ENCODE results near the gene DDX25. TPM values are rescaled to one million over a fixed set of nuclear protein-coding genes. Genes with fewer than 3 reads are reported as not detected.

DDX25 gene
- total and polyA plus RNA-seq, 9 of the 15 experiments (the other 6 are each of a cell fraction or from before 2014, with no cell fraction given), result not detected

- Histone ChIP-seq H3K36me3 (ENCODE audit: control insufficient read depth, insufficient read depth, low read length) (no peaks in the 10 kb centered on the region), H3K4me1 (replicated peaks in 1 of 2; ENCODE audit: control insufficient read depth in 2 of 2, insufficient read depth in 2 of 2, low read length in 2 of 2) (peaks cover 2 to 18% of the 10 kb centered on the region in 2 experiments; a peak in 2 of 5 replicates), H2AFZ (ENCODE audit: low read depth, low read length) (no peak overlapping the region), H3K9me3 (replicated peaks; ENCODE audit: control insufficient read depth, insufficient read depth, low read depth, low read length) (no peaks in the 10 kb centered on the region), H3K79me2 (ENCODE audit: control insufficient read depth, insufficient read depth, low read length) (no peaks in the 10 kb centered on the region), H3K9me1 (ENCODE audit: control insufficient read depth, insufficient read depth, low read length) (peaks cover 4% of the 10 kb centered on the region), H3K9ac (ENCODE audit: insufficient read depth in 1 of 2, low read depth in 2 of 2, low read length in 2 of 2) (no peak overlapping the region), H3K27ac (ENCODE audit: extremely low read depth, low read depth, low read length) (no peak overlapping the region), H3K4me2 (ENCODE audit: insufficient read depth, low read length) (no peak overlapping the region), H3K27me3 (ENCODE audit: control insufficient read depth in 2 of 2, insufficient read depth in 2 of 2, low read length in 2 of 2) (peaks cover 56 to 85% of the 10 kb centered on the region in 2 experiments), H3K4me3 (no peak overlapping the region), H4K20me1 (replicated peaks; ENCODE audit: control insufficient read depth, insufficient read depth, low read length) (peaks cover 5% of the 10 kb centered on the region; the same call in 1 of the 2 replicates)
- no peak for FAIRE-seq
- no TSS peak for BruUV-seq (replicated peaks)
- intact Hi-C loops (cut with micrococcal nuclease), result no loop called here
- ChIA-PET POLR2A (no interaction called here), CTCF (ENCODE audit: low intra/inter-chr PET ratio) (no interaction called here)
- ATAC-seq, result no peak
- no peak for DNase-seq (ENCODE audit: extremely low read depth in 1 of 4, low spot score in 3 of 4)
- 2% methylated on average over 11 of the region's 11 CpGs for WGBS (ENCODE audit: insufficient coverage, low coverage, missing lambda C conversion rate)
- TF ChIP-seq L3MBTL2 (IDR thresholded peaks at IDR 0.05) (no peak), NBN (IDR thresholded peaks at IDR 0.05; ENCODE audit: low read depth) (no peak), DEAF1 (CRISPR knock-in tag; IDR thresholded peaks at IDR 0.05) (no peak), RUNX1 (IDR thresholded peaks at IDR 0.05; ENCODE audit: low read depth) (no peak), JUNB (CRISPR knock-in tag; conservative IDR thresholded peaks at IDR 0.05) (no peak), PPARD (CRISPR knock-in tag; IDR thresholded peaks at IDR 0.05) (no peak)
- in situ Hi-C loops (cut with MboI), result no loop called here
Measured at GRCh38 chr11:125950178-125950490, 45.8 kb downstream of the DDX25 start.

All from K562 (cell line).